HG03095 (cell line): ENCODE measurements around the gene NTS.
A peak's percentile ranks its signal among the peaks of the same experiment; 100 is the strongest.

Source experiments
- ATAC-seq: cut with Tn5 transposase; IDR thresholded peaks from one replicate; pipeline ENCODE4 v1.9.1; 2021; ENCODE audit warnings: moderate library complexity; ENCODE audit not compliant: unreplicated experiment

Gene NTS

GRCh38 chr12:85920324-85920947 lies 46.3 kb downstream of the NTS start:
- ATAC-seq: peak; percentile 69

GRCh38 chr12:85923767-85924331 lies 49.8 kb downstream of the NTS start:
- no peak for ATAC-seq

- no peak for ATAC-seq
Observed at GRCh38 chr12:85927166-85927565, 53.1 kb downstream of the NTS start.
